Mammary epithelial cell (primary cell): ENCODE data around the gene IGSF23.

Source experiments
- EZH2 ChIP-seq: IDR thresholded peaks from 2 replicates; pipeline ENCODE4 v1.6.1; 2012; ENCODE audit warnings: low read length, inconsistent platforms, borderline replicate concordance
- TF ChIP-seq, protein P1 (sequence below), 2 donors: IDR thresholded peaks in 1 of 2; conservative IDR thresholded peaks in 1 of 2; 2 replicates each; pipeline ENCODE4 v1.5.1; 2011 to 2012; ENCODE audit warnings: inconsistent platforms in 2 of 2, low read length in 2 of 2, mild to moderate bottlenecking in 2 of 2, control low read depth in 1 of 2, low read depth in 1 of 2; ENCODE audit not compliant: insufficient read depth in 1 of 2; ENCODE audit errors: extremely low read depth in 1 of 2

DNA sequence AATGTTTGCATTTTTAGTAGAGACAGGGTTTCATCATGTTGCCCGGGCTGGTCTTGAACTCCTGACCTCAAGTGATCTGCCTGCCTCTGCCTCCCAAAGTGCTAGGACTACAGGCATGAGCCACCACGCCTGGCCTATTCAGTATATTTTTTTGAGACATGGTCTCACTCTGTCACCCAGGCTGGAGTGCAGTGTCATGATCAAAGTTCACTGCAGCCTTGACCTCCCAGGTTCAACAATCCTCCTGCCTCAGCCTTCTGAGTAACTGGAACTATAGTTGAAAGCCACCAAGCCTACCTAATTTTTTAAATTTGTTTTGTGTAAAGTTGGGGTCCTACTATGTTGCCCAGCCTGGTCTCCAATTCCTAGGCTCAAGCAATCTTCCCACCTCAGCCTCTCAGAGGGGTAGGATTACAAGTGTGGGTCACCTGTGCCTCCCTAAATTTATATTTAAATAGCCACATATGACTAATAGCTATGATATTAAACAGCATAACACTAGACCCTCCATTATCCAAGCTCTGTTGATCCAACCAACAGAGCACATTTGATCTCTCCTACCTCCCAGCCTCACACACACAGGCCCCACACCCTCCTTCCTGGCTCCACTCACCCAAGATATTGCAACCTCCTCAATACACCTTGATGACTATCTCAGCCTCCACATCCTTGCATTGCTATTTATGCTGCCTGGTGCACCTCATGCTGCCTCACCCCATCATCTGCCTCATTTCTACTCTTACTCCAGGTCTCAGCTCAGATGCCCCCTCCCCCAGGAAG, 55.8 kb downstream of the IGSF23 start:
- TF ChIP-seq, protein P1, sequence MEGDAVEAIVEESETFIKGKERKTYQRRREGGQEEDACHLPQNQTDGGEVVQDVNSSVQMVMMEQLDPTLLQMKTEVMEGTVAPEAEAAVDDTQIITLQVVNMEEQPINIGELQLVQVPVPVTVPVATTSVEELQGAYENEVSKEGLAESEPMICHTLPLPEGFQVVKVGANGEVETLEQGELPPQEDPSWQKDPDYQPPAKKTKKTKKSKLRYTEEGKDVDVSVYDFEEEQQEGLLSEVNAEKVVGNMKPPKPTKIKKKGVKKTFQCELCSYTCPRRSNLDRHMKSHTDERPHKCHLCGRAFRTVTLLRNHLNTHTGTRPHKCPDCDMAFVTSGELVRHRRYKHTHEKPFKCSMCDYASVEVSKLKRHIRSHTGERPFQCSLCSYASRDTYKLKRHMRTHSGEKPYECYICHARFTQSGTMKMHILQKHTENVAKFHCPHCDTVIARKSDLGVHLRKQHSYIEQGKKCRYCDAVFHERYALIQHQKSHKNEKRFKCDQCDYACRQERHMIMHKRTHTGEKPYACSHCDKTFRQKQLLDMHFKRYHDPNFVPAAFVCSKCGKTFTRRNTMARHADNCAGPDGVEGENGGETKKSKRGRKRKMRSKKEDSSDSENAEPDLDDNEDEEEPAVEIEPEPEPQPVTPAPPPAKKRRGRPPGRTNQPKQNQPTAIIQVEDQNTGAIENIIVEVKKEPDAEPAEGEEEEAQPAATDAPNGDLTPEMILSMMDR (conservative IDR thresholded peaks at IDR 0.05 in 1 of 2, IDR thresholded peaks at IDR 0.05 in 1 of 2; ENCODE audit: extremely low read depth in 1 of 2, insufficient read depth in 1 of 2, low read depth in 1 of 2, low read length in 2 of 2), result no peak
- TF ChIP-seq EZH2, result no peak
